GM11168 (cell line): ENCODE data around the gene CTSL.

Experiments
- in situ Hi-C: fragments of 300-500 bp; cut with MboI; formaldehyde crosslinking; loops from one replicate; pipeline ENCODE4 v1.12.0; 2022; ENCODE audit warnings: low sequenced_read_pairs; ENCODE audit not compliant: unreplicated experiment

CTSL gene

DNA sequence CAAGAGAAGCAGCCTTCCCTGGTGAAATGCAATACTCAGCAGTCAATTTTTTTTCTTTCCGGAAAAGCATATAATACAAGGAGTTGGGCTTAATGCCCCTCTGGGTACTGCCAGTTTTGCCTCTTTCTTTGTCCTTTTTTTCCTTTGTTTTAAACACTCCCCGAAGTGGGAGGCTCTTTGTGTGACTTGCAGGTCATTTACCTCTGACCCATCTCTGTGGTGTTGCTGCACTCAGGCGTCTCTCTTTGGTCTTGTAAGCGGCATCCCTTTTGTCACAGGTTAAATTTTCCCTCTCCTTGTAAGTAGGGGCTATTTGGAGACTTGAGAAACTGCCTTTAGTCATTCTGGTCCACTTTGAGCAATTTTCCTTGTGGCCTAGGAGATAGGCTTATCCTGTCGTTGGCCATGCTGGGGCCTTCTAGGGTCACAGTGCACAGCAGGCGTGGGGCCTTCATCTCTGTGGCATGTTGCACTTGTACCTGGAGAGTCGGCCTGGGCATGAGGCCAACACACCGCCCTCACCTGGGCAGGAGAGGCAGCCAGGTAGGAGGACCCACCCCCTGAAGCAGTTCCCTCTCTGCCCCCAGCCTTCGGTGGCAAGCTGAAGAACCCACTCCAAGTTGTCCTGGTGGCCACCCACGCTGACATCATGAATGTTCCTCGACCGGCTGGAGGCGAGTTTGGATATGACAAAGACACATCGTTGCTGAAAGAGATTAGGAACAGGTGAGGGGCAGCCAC, 27.7 kb upstream of the CTSL start:
- in situ Hi-C loops, result no loop called here

DNA sequence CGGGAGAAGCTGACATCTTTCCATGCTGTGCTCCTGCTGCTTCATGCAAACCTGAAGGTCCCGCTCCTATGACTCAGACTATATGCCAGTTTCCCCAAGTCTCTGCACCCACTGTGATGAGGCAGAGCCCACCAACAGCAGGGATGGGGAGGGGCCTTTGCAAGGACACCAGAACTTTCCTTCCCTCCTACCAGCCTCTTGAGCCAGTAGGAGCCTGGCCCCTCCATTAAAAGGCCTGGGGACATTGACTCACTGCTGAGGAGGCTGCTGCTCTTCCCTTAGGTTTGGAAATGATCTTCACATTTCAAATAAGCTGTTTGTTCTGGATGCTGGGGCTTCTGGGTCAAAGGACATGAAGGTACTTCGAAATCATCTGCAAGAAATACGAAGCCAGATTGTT, 26.1 kb upstream of the CTSL start:
- in situ Hi-C loops, result no loop called here

DNA sequence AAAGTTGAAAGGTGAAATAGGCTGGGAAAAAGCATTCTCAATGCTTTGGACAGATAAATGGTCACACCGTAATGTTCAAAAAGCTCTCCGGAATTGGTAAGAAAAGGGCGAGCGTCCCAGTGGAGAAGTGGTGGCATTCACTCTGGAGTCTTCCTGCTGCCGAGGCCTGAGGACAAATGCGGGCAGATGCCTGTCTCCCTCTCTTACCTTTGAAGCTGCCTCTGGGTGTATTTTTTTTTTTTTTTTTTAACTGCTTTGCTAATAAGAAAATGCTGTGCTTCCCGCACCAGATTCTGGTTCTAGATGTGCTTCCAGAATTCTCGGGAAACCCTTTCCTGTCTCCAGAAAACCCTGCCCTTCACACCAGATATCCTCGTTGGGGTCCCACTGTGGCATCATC, 24.4 kb upstream of the CTSL start:
- in situ Hi-C loops, result no loop called here

GRCh38 chr9:87701931-87702421, 23.9 kb upstream of the CTSL start:
- in situ Hi-C loops, result no loop called here

DNA sequence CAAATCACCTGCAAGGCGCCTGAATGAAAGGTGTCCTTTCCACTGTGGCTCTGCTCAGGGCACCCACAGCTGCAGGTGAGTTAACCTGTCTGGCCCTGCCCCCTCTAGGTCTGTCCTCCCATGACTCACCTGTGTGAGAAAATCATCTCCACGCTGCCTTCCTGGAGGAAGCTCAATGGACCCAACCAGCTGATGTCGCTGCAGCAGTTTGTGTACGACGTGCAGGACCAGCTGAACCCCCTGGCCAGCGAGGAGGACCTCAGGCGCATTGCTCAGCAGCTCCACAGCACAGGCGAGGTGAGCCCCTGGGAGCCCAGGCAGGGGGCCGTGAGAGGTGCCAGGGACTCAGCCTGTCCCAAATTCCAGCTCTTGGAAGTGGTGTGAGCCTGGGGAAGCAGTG, 23.0 kb upstream of the CTSL start:
- in situ Hi-C loops, result no loop called here

- in situ Hi-C loops, result no loop called here
These were observed 22.2 kb upstream of the CTSL start for GRCh38 chr9:87703636-87704276.

DNA sequence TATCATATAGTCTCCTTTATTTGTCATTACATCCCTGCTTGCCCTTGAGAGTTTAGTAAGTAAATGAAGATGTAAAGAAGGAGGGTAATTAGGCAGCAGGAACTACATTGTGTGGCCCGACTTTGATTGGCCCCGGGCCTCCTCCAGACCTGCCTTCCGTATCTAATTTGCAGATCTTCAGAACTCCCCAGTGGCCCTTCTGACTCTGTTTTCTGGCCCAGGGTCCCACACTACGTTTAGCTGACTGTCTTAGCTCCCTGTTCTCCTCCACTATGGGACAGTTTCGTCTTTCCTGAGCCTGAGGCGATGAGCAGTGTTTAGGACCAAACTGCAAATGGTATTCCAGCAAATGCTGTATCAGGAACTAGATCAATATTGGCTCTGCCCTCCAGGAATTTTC, 21.6 kb upstream of the CTSL start:
- in situ Hi-C loops, result no loop called here

GRCh38 chr9:87706066-87706739, 19.7 kb upstream of the CTSL start:
- in situ Hi-C loops, result no loop called here

GRCh38 chr9:87707805-87708506, 18.0 kb upstream of the CTSL start:
- in situ Hi-C loops, result no loop called here

DNA sequence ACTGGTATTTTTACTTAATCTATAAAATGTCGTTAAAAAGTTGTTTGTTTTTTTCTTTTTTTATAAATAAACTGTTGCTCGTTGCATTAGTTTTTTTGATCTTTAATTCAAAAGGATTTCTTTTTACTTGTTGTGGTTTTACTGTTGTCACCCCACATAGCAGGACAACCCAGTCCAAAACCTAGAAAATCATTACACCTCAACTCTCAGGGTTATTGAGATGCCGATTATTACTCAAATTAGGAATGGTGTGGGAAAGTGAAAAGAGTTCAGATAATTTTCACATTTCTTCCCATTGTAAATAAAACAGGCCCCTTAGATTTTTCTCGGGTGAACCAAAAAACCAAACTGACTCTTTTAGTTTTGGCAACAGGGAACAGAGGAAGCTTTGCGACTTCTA, 17.4 kb upstream of the CTSL start:
- in situ Hi-C loops, result no loop called here

GRCh38 chr9:87708986-87709728, 16.8 kb upstream of the CTSL start:
- in situ Hi-C loops, result no loop called here

DNA sequence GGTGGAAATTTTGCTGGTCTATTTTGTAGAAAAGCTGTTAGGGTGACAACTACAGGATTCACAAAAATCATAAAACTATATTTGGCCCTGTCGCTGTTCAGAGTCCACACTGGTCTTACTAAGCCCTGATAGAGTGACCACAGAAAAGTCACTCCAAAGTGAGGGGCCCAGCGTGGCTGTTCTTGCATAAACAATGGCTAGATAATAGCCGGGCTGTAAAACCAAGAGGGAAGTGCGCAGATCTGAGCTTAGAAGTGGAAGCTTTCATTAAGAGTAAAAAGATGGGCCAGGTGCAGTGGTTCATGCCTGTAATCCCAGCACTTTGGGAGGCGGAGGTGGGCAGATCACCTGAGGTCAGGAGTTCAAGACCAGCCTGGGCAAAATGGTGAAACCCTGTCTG, 15.5 kb upstream of the CTSL start:
- in situ Hi-C loops, result no loop called here

GRCh38 chr9:87711857-87712800, 13.8 kb upstream of the CTSL start:
- in situ Hi-C loops, result no loop called here

DNA sequence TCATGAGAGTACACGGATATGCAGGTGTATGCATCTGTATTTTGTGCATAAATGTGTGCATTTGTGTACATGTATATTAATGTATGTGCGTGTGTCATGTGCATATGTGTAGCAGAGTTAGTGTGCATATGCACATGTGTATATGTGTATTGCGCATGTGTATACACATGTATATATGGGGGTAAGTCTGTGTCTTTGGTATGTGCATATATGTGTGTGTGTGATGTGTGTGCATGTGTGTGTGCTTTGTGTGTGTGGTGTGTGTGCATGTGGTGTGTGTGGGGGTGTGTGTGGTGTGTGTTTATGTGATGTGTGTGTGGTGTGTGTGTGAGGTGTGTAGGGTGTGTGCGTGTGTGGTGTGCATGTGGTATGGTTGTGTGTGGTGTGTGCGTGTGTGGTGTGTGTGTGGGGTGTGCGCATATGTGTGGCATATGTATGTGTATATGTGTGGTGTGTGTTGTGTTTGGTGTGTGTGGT, 13.1 kb upstream of the CTSL start:
- in situ Hi-C loops, result no loop called here

DNA sequence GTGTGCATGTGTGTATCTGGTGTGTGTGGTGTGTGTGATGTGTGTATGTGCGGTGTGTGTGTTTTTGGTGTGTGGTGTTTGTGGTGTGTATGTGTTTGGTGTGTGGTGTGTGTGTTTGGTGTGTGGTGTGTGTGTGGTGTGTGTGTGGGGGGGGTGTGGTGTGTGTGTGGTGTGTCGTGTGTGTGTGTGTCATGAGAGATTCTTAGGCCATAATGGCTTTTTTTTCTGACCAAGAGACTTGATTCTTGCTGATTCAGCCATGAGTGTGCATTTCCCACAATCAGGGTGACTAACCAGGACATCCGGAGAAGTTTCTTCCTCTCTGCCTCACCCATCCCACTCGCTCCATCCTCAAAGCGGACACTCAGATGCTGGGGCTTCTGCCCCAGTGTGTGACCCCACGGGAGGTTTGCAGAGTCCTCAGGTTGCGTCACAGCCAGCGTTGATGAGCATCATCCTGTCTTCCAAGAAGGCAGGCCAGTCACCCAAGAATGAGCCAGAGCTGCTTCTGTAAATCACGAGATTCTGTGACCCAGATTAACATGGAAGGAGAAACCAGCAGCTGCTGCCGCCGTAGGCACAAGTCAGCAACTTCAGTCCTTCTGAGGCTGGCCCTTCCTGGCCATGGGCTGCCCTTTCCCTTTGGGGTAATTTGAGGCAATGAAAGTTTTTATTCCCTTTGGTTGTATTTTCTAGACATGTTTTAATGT, 12.5 kb upstream of the CTSL start:
- in situ Hi-C loops, result no loop called here

DNA sequence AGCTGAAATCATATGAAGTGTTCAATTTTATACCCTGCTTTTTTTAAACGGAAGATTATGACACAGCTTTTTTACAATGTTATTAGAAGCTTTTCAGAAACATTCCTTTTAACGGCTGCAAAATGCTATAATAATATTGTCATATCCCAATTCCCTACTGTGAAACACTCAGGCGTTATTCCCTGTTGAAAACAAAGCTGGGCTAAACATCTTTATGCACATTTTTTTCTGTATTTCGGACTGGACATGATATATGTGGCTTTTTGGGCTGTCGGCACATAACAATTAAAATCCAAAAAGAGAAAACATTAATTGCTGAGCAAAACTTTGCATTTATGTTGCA, 12.0 kb upstream of the CTSL start:
- in situ Hi-C loops, result no loop called here

- in situ Hi-C loops, result no loop called here
These were observed 11.1 kb upstream of the CTSL start for GRCh38 chr9:87714819-87715218.

- in situ Hi-C loops, result no loop called here
These were observed 9.8 kb upstream of the CTSL start for GRCh38 chr9:87716141-87716540.
